Mucosa of descending colon (tissue), 3 donors: ENCODE data around the gene ETV4. TPM values are rescaled to one million over a fixed set of nuclear protein-coding genes. Genes with fewer than 3 reads are reported as not detected.

ENCODE experiments used
- ATAC-seq: fragments of 200-7000 bp; cut with Tn5 transposase; one replicate; pipeline ENCODE4 v1.9.1; 2020; ENCODE audit warnings: mild to moderate bottlenecking, moderate library complexity
- DNase-seq, 3 donors: peaks; one replicate each; pipeline ENCODE4 v3.0.0-alpha.2; 2020
- H3K36me3 ChIP-seq: fragments of 200-600 bp; one replicate; pipeline ENCODE4 v1.8.0; 2021; ENCODE audit warnings: low read depth, mild to moderate bottlenecking
- H3K4me1 ChIP-seq: fragments of 200-600 bp; one replicate; pipeline ENCODE4 v1.8.0; 2021; ENCODE audit warnings: low read depth, mild to moderate bottlenecking
- H3K4me3 ChIP-seq: fragments of 200-600 bp; one replicate; pipeline ENCODE4 v1.8.0; 2021; ENCODE audit warnings: mild to moderate bottlenecking
- H3K9me3 ChIP-seq: fragments of 200-600 bp; one replicate; pipeline ENCODE4 v1.8.0; 2021; ENCODE audit warnings: mild to moderate bottlenecking
- CTCF ChIP-seq: fragments of 200-600 bp; IDR thresholded peaks from one replicate; pipeline ENCODE4 v1.8.0; 2022; ENCODE audit warnings: antibody characterized with exemption, mild to moderate bottlenecking
- intact Hi-C, 2 donors: fragments of 100-400 bp; cut with DNase I in 1 of 2; cut with micrococcal nuclease in 1 of 2; formaldehyde crosslinking; loops; one replicate each; pipeline versions ENCODE4 v1.11.0 to v1.11.1; 2022; cut with DNase I, micrococcal nuclease
- total RNA-seq, 3 donors: library from RNA; stranded (reverse); fragmentation: NEBNext Ultra II Directional in 2 of 3; extraction: Animal tissue kit (Norgen Biotek cat#: 25700) in 2 of 3; gene quantifications; one replicate each; pipeline versions ENCODE4 v1.2.1 to v1.2.4, GENCODE V29; 2021 to 2023
- donor health status: DM: no; HTN: no; CAD: no; lungs with moderate emphysema.
- donor health status: DM: no; HTN: no; CAD: no.
- donor health status: DM: no; HTN: yes; CAD: no.

ETV4 gene
- total RNA-seq, 3 donors from 2014 or later: 0.67 to 0.72 (median 0.70) TPM

- intact Hi-C loops: no loop called here
- no peak for TF ChIP-seq CTCF
- DNase-seq (no peak), ATAC-seq (no peak)
- Histone ChIP-seq H3K36me3 (no peaks in the 10 kb centered on the region), H3K4me1 (peaks cover 33% of the 10 kb centered on the region), H3K4me3 (no peak overlapping the region), H3K9me3 (no peaks in the 10 kb centered on the region)
Measured at GRCh38 chr17:43548689-43549379, 2.7 kb upstream of the ETV4 start.

GRCh38 chr17:43547659-43548256 is 1.6 kb upstream of the ETV4 start:
- no peak for ATAC-seq
- intact Hi-C loops: no loop called here
- peaks cover 22% of the 10 kb centered on the region for H3K4me1 ChIP-seq

GRCh38 chr17:43547189-43547550 is 1.0 kb upstream of the ETV4 start:
- no peak for ATAC-seq
- TF ChIP-seq CTCF: no peak
- Histone ChIP-seq H3K36me3 (no peaks in the 10 kb centered on the region), H3K9me3 (no peaks in the 10 kb centered on the region), H3K4me1 (peaks cover 18% of the 10 kb centered on the region), H3K4me3 (no peak overlapping the region)
- intact Hi-C loops: no loop called here
- no peak for DNase-seq

More at GRCh38 chr17:43547659-43548256, 1.6 kb upstream of the ETV4 start:
- no peak for TF ChIP-seq CTCF
- no peaks in the 10 kb centered on the region for H3K9me3 ChIP-seq
- H3K4me3 ChIP-seq: no peak overlapping the region
- no peaks in the 10 kb centered on the region for H3K36me3 ChIP-seq
- no peak for DNase-seq

GRCh38 chr17:43545383-43545632 is 832 bp downstream of the ETV4 start:
- TF ChIP-seq CTCF: no peak
- ATAC-seq: peak; percentile 53
- H3K9me3 ChIP-seq: no peaks in the 10 kb centered on the region
- H3K4me1 ChIP-seq: peaks cover 18% of the 10 kb centered on the region
- H3K36me3 ChIP-seq: no peaks in the 10 kb centered on the region
- no peak overlapping the region for H3K4me3 ChIP-seq
- intact Hi-C loops: no loop called here
- DNase-seq: peak in 2 of 3 donors; percentile 33 to 66

- ATAC-seq: no peak
Measured at GRCh38 chr17:43543771-43544575, 2.2 kb downstream of the ETV4 start.

More at GRCh38 chr17:43543771-43544575, 2.2 kb downstream of the ETV4 start:
- Histone ChIP-seq H3K4me3 (no peak overlapping the region), H3K4me1 (peaks cover 18% of the 10 kb centered on the region), H3K36me3 (no peaks in the 10 kb centered on the region), H3K9me3 (no peaks in the 10 kb centered on the region)
- TF ChIP-seq CTCF: no peak
- DNase-seq: no peak
- intact Hi-C loops: no loop called here
